Neural cell (in vitro differentiated cells): ENCODE data around the gene TBC1D5. TPM values are rescaled to one million over a fixed set of nuclear protein-coding genes. Genes with fewer than 3 reads are reported as not detected.

Experiments used
- H2AFZ ChIP-seq: fragments of 200-600, 300-800 bp; sonication (generic), shearing (Covaris generic); 2 replicates; pipeline ENCODE4 v1.6.0; 2014; ENCODE audit warnings: low read depth, mild to moderate bottlenecking, antibody characterized with exemption, low read length, moderate library complexity
- H3F3A ChIP-seq: fragments of 200-600 bp; shearing (Covaris generic); 2 replicates; pipeline ENCODE4 v1.6.1; 2016; ENCODE audit warnings: mild to moderate bottlenecking, moderate library complexity, mixed read lengths, antibody characterized with exemption, low read length; ENCODE audit not compliant: insufficient read depth, poor library complexity, severe bottlenecking
- H3K27ac ChIP-seq: fragments of 200-600, 300-800 bp; sonication (generic), shearing (Covaris generic); 2 replicates; pipeline ENCODE4 v1.5.1; 2014; ENCODE audit warnings: mild to moderate bottlenecking, low read length, moderate library complexity
- H3K27me3 ChIP-seq: fragments of 300-800, 200-600 bp; sonication (generic), shearing (Covaris generic); 2 replicates; pipeline ENCODE4 v1.6.0; 2014; ENCODE audit warnings: mild to moderate bottlenecking, low read depth, low read length, moderate library complexity; ENCODE audit not compliant: insufficient read depth
- H3K36me3 ChIP-seq: fragments of 300-800, 200-600 bp; sonication (generic), shearing (Covaris generic); 2 replicates; pipeline ENCODE4 v1.5.1; 2014; ENCODE audit warnings: mild to moderate bottlenecking, antibody characterized with exemption, low read length, moderate library complexity; ENCODE audit not compliant: insufficient read depth
- H3K4me2 ChIP-seq: fragments of 300-800, 200-600 bp; sonication (generic), shearing (Covaris generic); 2 replicates; pipeline ENCODE4 v1.6.0; 2014; ENCODE audit warnings: mild to moderate bottlenecking, low read length
- H3K4me3 ChIP-seq: fragments of 300-800, 200-600 bp; sonication (generic), shearing (Covaris generic); 2 replicates; pipeline ENCODE4 v1.5.1; 2014; ENCODE audit warnings: mild to moderate bottlenecking, low read length, moderate library complexity
- H3K79me2 ChIP-seq: fragments of 200-600 bp; shearing (Covaris generic); replicated peaks from 2 replicates; pipeline ENCODE4 v1.6.0; 2014; ENCODE audit warnings: mild to moderate bottlenecking, low read length, moderate library complexity; ENCODE audit not compliant: insufficient read depth
- H3K9ac ChIP-seq: fragments of 300-800, 200-600 bp; sonication (generic), shearing (Covaris generic); 2 replicates; pipeline ENCODE4 v1.6.1; 2016; ENCODE audit warnings: mild to moderate bottlenecking, low read length, mixed read lengths
- H3K9me2 ChIP-seq: fragments of 200-600 bp; shearing (Covaris generic); 2 replicates; pipeline ENCODE4 v1.6.1; 2016; ENCODE audit warnings: mild to moderate bottlenecking, low read length, mixed read lengths; ENCODE audit not compliant: insufficient read depth
- H3K9me3 ChIP-seq: fragments of 200-600, 300-800 bp; sonication (generic), shearing (Covaris generic); 2 replicates; pipeline ENCODE4 v1.6.1; 2016; ENCODE audit warnings: mild to moderate bottlenecking, mixed run types, low read length, moderate library complexity, mixed read lengths
- H4K20me1 ChIP-seq: fragments of 200-600 bp; shearing (Covaris generic); 2 replicates; pipeline ENCODE4 v1.6.1; 2016; ENCODE audit warnings: mild to moderate bottlenecking, mixed run types; ENCODE audit not compliant: insufficient read depth
- EP300 ChIP-seq: fragments of 450-650 bp; conservative IDR thresholded peaks from 2 replicates; pipeline ENCODE4 v1.6.1; 2014; ENCODE audit warnings: antibody characterized with exemption, mild to moderate bottlenecking, moderate library complexity; ENCODE audit not compliant: poor library complexity, severe bottlenecking
- EZH2 ChIP-seq: fragments of 200-600, 300-800 bp; shearing (Covaris generic), sonication (generic); IDR thresholded peaks from 2 replicates; pipeline ENCODE4 v1.6.1; 2014; ENCODE audit warnings: antibody characterized with exemption, low read length, borderline replicate concordance, mild to moderate bottlenecking; ENCODE audit not compliant: insufficient read depth, poor library complexity, severe bottlenecking
- POLR2AphosphoS5 ChIP-seq: IDR thresholded peaks from 2 replicates; pipeline ENCODE4 v1.6.1; 2012
- RAD21 ChIP-seq: fragments of 450-650 bp; conservative IDR thresholded peaks from 2 replicates; pipeline ENCODE4 v1.6.1; 2014; ENCODE audit warnings: antibody characterized with exemption, mild to moderate bottlenecking, moderate library complexity
- SMC3 ChIP-seq: fragments of 450-650 bp; conservative IDR thresholded peaks from 2 replicates; pipeline ENCODE4 v1.6.1; 2014; ENCODE audit warnings: antibody characterized with exemption, mild to moderate bottlenecking, moderate library complexity; ENCODE audit not compliant: poor library complexity
- TAF1 ChIP-seq: IDR thresholded peaks from 2 replicates; pipeline ENCODE4 v1.6.1; 2012; ENCODE audit warnings: low read depth
- polyA plus RNA-seq: library from polyadenylated mRNA; depleted of rRNA; stranded (reverse); fragments of >200 nt; gene quantifications from 2 replicates; pipeline ENCODE4 v1.2.3, GENCODE V29; 2014
- TF ChIP-seq, protein P1 (sequence below): IDR thresholded peaks from 2 replicates; pipeline ENCODE4 v1.6.1; 2012; ENCODE audit warnings: borderline replicate concordance
- TF ChIP-seq, protein P2 (sequence below): fragments of 450-650 bp; IDR thresholded peaks from 2 replicates; pipeline ENCODE4 v1.5.1; 2014; ENCODE audit warnings: antibody characterized with exemption, mild to moderate bottlenecking, moderate library complexity; ENCODE audit not compliant: poor library complexity, severe bottlenecking

Gene TBC1D5
- polyA plus RNA-seq, 1 donor from 2014 or later, result 28.3 TPM

DNA sequence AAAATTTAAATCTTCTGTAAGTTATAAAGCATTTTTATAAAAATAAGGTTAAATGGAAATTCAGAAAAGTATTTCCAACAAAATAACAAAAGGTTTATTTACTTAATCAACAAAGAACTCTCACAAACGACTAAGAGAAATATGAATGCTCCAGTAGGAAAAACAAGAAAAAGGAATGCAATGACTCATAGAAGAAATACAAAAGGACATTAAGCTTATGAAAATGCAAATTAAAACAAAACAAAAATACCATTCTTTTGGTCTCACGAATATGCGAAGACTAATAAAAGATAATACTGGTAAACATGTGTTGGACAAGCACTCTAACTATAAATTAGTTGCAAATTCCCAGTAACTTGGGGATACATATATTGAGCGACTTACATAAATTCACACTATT is 17.5 kb upstream of the TBC1D5 start:
- Histone ChIP-seq H2AFZ (no peak overlapping the region), H3K4me3 (no peak overlapping the region), H3K79me2 (no peaks in the 10 kb centered on the region), H3K27me3 (no peaks in the 10 kb centered on the region), H4K20me1 (no peaks in the 10 kb centered on the region), H3K4me2 (no peak overlapping the region), H3K9me3 (no peaks in the 10 kb centered on the region), H3K9ac (no peak overlapping the region), H3K9me2 (no peaks in the 10 kb centered on the region), H3F3A (no peaks in the 10 kb centered on the region), H3K36me3 (no peaks in the 10 kb centered on the region), H3K27ac (no peak overlapping the region)
- no peak for TF ChIP-seq EZH2
- no peak for TF ChIP-seq POLR2AphosphoS5
- TF ChIP-seq, protein P1, sequence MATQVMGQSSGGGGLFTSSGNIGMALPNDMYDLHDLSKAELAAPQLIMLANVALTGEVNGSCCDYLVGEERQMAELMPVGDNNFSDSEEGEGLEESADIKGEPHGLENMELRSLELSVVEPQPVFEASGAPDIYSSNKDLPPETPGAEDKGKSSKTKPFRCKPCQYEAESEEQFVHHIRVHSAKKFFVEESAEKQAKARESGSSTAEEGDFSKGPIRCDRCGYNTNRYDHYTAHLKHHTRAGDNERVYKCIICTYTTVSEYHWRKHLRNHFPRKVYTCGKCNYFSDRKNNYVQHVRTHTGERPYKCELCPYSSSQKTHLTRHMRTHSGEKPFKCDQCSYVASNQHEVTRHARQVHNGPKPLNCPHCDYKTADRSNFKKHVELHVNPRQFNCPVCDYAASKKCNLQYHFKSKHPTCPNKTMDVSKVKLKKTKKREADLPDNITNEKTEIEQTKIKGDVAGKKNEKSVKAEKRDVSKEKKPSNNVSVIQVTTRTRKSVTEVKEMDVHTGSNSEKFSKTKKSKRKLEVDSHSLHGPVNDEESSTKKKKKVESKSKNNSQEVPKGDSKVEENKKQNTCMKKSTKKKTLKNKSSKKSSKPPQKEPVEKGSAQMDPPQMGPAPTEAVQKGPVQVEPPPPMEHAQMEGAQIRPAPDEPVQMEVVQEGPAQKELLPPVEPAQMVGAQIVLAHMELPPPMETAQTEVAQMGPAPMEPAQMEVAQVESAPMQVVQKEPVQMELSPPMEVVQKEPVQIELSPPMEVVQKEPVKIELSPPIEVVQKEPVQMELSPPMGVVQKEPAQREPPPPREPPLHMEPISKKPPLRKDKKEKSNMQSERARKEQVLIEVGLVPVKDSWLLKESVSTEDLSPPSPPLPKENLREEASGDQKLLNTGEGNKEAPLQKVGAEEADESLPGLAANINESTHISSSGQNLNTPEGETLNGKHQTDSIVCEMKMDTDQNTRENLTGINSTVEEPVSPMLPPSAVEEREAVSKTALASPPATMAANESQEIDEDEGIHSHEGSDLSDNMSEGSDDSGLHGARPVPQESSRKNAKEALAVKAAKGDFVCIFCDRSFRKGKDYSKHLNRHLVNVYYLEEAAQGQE, result no peak
- TF ChIP-seq RAD21, result no peak
- TF ChIP-seq TAF1, result no peak
- no peak for TF ChIP-seq EP300
- no peak for TF ChIP-seq SMC3

DNA sequence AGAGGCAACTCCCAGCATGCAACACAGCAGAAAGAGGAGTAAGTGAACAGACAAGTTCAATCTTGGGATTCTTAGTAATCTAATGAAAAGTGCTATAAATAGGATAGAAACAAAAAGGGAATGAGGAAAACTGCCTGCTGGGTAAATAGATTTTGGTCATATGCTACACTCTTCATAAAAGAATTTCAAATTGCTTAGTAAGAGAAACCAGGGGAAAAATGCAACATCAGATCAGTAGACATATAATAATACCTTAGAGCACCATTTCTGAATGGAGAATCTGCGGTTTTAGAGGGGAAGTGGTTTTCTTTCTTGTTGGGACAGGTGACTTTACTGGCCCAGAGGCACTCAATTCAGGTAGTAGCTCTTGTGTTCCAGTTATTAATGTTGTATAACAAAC is 13.4 kb upstream of the TBC1D5 start:
- H3K9ac ChIP-seq, result no peak overlapping the region
- H3K79me2 ChIP-seq, result no peaks in the 10 kb centered on the region
- no peak overlapping the region for H3K4me2 ChIP-seq
- H3K36me3 ChIP-seq, result no peaks in the 10 kb centered on the region
- H3K27me3 ChIP-seq, result no peaks in the 10 kb centered on the region
- H3K9me2 ChIP-seq, result no peaks in the 10 kb centered on the region
- H3F3A ChIP-seq, result no peaks in the 10 kb centered on the region
- H4K20me1 ChIP-seq, result no peaks in the 10 kb centered on the region
- H3K27ac ChIP-seq, result no peak overlapping the region
- TF ChIP-seq EZH2, result no peak
- no peak for TF ChIP-seq SMC3
- TF ChIP-seq, protein P2, sequence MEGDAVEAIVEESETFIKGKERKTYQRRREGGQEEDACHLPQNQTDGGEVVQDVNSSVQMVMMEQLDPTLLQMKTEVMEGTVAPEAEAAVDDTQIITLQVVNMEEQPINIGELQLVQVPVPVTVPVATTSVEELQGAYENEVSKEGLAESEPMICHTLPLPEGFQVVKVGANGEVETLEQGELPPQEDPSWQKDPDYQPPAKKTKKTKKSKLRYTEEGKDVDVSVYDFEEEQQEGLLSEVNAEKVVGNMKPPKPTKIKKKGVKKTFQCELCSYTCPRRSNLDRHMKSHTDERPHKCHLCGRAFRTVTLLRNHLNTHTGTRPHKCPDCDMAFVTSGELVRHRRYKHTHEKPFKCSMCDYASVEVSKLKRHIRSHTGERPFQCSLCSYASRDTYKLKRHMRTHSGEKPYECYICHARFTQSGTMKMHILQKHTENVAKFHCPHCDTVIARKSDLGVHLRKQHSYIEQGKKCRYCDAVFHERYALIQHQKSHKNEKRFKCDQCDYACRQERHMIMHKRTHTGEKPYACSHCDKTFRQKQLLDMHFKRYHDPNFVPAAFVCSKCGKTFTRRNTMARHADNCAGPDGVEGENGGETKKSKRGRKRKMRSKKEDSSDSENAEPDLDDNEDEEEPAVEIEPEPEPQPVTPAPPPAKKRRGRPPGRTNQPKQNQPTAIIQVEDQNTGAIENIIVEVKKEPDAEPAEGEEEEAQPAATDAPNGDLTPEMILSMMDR, result no peak
- no peak for TF ChIP-seq POLR2AphosphoS5
- TF ChIP-seq, protein P1, result no peak
- no peak overlapping the region for H2AFZ ChIP-seq
- H3K9me3 ChIP-seq, result no peaks in the 10 kb centered on the region
- H3K4me3 ChIP-seq, result no peak overlapping the region
